NCI-H1436 treated with DMSO at 0.1 percent for 48 hours (cell line): Measurements from ENCODE around the gene ZBTB40.

Source experiments
- DNase-seq: peaks from one replicate; lab custom pipeline; 2025; lab: John Stamatoyannopoulos, UW

The ZBTB40 gene

DNA sequence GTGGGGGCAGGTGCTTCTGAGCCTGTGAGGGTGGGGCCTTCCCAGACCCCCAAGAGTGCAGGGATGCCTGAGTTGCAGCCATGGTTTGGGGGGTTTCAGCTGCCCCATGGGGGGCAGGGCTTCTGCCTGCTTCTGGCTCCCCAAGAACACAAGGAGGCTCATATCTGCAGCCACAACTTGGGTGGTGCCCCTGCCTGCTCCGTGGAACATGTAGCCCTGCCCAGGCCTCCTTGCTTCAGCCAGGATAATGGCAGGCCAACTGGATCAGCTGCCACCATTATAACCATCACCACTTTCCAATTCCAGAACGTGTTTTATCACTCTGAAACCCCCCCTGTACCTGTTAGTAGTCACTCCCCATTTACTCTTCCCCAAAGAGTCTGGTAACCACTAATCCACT lies 14.0 kb downstream of the ZBTB40 start:
- no peak for DNase-seq

GRCh38 chr1:22470227-22470626 lies 18.6 kb downstream of the ZBTB40 start:
- DNase-seq: no peak

GRCh38 chr1:22471078-22471477 lies 19.4 kb downstream of the ZBTB40 start:
- no peak for DNase-seq

DNA sequence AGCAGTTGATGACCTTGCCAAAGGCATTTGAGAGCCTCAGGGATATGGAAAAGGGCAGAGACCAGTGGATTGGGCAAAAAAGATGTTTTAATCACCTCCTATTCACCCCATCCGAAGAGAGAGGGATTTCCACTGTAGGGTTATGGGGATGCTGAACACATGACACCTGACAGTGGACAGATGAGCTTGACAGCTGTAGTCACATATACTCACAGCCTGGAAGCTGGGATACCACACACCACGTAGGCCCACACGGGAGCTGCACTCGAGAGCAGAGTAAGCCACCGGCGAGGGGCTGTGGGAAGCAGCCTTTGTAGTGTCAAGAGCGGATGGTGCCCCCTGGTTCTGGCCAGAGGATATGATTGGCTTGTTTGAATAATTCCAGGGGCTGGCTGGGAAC lies 20.0 kb downstream of the ZBTB40 start:
- no peak for DNase-seq

- no peak for DNase-seq
These were observed 20.9 kb downstream of the ZBTB40 start for GRCh38 chr1:22472596-22472995.

GRCh38 chr1:22473952-22474351 lies 22.3 kb downstream of the ZBTB40 start:
- DNase-seq: no peak

DNA sequence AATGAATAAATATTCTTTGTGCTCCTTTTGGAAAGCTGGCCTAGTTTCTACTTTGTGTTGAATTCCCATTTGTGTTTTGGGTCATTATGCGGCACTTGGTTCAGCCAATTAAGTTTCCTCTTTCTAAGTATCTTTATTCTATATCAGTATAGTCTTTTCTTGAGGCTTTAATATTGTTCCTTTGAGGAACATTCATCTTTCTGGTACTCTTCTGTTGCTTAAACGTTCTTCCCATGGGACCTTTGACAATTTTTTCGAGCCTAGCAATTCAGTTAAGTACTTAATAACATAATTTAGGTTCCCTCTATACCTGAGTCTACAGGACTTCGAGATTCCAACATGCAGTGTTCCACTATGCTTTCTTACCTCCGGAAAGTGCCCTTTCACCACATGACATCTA lies 24.9 kb downstream of the ZBTB40 start:
- no peak for DNase-seq

- DNase-seq: no peak
These were observed 31.5 kb downstream of the ZBTB40 start for GRCh38 chr1:22483121-22483520.

GRCh38 chr1:22484706-22485345 lies 33.2 kb downstream of the ZBTB40 start:
- no peak for DNase-seq

DNA sequence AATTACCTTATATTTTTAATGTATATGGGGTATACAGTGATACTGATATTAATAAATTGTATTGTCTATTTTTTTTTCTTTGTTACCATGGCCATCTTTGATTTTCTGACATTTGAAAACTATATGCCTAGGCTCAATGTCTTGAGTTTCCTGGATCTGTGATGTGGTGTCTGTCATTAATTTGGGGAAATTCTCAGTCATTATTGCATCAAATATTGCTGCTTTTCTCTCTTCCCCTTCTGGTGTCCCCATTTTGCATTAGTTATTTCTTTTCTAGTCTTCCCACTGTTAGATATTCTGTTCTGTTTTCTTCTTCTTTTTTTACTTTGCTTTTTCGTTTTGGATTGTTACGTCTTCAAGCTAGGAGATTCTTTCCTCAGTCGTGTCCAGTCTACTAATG lies 33.8 kb downstream of the ZBTB40 start:
- no peak for DNase-seq

GRCh38 chr1:22487781-22488180 lies 36.1 kb downstream of the ZBTB40 start:
- no peak for DNase-seq

GRCh38 chr1:22488319-22488718 lies 36.7 kb downstream of the ZBTB40 start:
- no peak for DNase-seq

- no peak for DNase-seq
These were observed 37.6 kb downstream of the ZBTB40 start for GRCh38 chr1:22489278-22489677.

DNA sequence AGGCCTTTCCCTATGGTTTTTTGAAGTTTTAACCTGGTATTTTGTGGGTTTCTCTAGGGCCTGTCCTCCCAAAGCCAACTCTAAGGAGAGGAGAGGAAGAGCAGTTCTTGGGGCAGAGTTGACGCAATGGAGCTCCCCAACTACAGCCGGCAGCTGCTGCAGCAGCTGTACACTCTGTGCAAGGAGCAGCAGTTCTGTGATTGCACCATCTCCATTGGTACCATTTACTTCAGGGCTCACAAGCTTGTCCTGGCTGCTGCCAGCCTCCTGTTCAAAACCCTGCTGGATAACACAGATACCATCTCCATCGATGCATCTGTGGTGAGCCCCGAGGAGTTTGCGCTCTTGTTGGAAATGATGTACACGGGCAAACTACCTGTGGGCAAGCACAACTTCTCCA lies 38.2 kb downstream of the ZBTB40 start:
- DNase-seq: no peak

- no peak for DNase-seq
These were observed 38.7 kb downstream of the ZBTB40 start for GRCh38 chr1:22490309-22490708.

- DNase-seq: no peak
These were observed 40.5 kb downstream of the ZBTB40 start for GRCh38 chr1:22491995-22492715.

- no peak for DNase-seq
These were observed 42.5 kb downstream of the ZBTB40 start for GRCh38 chr1:22494144-22494543.

DNA sequence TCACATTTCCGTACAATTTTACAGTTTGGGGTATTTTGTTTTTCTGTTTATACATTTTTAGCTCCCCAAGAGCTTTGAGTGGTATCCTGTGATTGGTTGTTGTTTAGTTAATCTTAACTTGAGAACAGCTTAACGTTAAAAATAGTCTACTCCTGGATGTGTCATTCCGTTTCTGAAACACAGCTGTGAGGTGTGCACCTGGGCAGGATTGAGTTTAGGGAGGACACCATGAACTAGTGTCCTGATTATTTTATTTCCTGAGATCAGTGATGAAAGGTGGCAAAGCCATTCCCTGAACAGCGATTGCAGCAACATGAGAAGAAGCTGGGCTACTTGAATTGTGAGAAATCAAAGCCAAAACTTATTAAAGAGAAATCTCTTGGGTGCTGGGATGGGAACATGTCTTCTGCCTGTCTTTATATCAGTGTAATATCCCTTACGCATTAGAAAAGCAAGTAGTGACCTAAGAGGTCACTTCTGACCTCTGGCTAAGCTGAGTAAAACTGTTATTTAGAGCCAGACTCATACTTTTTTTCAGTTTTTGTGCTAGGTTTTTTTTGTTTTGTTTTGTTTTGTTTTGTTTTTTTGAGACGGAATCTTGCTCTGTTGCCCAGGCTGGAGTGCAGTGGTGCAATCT lies 43.4 kb downstream of the ZBTB40 start:
- DNase-seq: no peak

- DNase-seq: no peak
These were observed 45.0 kb downstream of the ZBTB40 start for GRCh38 chr1:22496536-22497160.

DNA sequence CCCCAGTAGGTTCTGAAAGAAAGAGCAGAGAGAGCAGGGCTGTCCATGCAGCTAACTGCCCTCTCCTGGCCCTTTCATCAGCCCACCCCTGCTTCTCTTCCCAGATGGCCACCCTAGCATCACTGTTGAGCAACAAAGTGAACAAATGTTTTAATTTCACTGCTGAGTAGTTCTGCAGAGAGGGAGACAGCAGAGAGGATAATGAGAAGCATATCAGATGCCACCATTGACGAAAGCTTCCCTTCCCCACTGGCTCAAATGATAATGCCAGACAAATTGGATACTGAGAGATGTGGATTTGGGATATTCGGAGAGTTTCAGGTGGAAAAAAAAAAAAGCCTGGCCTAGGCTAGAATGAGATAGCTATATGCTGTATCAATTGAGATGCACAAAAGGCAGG lies 46.8 kb downstream of the ZBTB40 start:
- no peak for DNase-seq

DNA sequence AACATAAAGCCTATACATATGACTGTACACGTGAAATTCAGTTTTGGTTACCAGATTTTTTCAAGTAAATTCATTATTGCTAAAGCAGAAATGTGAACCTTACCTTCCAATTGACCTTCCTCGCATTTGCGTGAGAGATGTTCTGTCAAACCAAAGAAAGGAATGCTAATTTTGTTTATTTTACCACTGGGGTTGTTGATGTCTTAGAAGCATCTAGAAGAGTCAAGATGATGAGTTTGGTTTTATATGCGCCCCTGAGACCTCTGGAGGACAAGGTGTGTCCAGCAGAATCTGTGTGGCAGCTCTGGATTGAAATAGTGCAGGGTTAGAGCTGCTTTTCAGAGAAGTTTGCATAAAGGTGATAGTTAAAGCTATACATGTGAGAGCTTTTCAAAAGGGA lies 48.4 kb downstream of the ZBTB40 start:
- no peak for DNase-seq

DNA sequence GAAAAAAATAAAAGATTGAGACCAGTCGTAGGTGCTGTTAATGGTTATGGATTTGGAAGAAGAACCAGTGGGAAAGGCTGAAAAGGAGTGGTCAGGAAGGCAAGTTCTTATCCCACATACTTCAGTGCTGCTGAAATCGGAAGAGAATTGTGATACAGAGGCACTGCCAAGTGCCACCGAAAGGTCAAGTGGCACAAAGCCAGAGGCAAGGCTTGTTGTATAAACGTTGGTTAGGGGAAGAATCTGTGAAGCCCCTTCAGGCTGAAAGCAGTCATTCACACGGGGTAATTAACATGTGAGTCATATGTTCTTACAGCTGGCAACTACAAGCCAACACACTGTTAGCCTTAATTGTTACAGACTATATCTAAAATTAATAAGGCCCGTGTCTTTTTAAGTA lies 48.8 kb downstream of the ZBTB40 start:
- DNase-seq: peak; percentile 32

GRCh38 chr1:22502202-22502601 lies 50.6 kb downstream of the ZBTB40 start:
- no peak for DNase-seq
